HG02763 (cell line): Measurements from ENCODE around the gene FBXO33.

Experiments
- ATAC-seq: cut with Tn5 transposase; IDR thresholded peaks from one replicate; pipeline ENCODE4 v1.9.1; 2021; ENCODE audit warnings: mild to moderate bottlenecking, moderate library complexity; ENCODE audit not compliant: unreplicated experiment

FBXO33 gene, protein sequence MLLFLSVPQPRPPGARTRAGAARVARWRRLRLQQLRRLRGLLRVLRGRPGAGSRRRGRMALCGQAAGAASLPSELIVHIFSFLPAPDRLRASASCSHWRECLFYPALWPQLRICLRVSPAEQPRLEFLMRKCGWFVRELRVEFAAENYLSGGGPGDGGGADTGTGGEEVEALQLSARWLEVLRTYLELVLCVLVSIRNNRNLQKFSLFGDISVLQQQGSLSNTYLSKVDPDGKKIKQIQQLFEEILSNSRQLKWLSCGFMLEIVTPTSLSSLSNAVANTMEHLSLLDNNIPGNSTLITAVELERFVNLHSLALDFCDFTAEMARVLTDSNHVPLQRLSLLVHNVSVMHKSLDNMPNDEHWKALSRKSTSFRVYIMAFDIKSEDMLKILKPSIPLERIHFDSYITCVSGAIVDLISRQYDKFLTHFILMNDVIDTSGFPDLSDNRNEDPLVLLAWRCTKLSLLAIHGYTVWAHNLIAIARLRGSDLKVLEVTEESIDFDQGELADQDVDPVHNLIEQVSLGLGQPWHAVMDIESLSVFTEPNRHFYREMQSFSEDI

DNA sequence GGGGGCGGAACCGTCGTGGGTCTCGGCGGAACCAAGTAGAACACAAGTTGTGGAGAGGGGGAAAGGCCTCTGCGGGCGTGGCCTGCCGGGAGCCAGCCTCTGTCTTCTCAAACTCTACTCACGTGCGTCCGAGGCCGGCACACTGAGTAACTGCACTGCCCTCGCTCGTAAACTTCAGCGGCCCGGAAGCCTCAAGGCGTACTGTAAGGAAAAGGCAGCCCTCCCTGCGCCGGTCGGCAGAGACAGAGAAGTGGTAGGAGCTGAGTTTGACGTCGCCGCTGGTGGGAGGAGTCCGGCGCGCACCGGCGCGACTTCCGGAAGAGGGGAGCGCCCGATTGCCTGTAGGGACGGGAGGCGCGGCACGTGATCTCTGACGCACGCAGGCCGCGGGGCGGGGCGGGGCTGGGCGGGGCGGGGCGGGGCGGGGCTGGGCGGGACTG lies at the start of gene FBXO33:
Gene FBXO33 (minus strand): TSS at position 255 of the 440 bp plus-strand sequence. CDS start 271 bp downstream, outside the sequence.
- peak; percentile 83 for ATAC-seq

DNA sequence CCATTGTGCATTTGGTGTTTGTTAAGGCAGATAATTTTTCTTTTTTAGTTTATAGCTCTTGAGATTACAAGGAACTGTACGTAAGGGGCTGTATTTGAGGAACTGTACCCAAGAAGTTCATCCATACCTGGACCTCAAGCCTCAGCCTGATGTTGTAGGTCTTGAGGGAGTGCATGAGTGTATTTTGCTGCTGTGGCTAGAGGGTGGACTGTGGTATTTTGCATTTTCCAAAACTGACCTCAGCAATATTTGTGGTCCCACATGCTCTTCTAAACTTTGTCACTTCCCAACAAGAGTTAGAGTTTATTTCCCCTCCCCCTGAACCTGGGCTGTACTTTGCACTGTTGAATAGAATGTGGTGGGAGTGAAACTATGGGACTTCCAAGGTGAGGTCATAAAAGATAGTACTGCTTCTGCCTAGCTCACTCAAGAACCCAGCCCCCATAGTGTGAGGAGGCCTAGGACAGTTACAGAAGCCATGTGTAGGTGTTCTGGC lies 42.2 kb upstream of the FBXO33 start:
- peak; percentile 96 for ATAC-seq

DNA sequence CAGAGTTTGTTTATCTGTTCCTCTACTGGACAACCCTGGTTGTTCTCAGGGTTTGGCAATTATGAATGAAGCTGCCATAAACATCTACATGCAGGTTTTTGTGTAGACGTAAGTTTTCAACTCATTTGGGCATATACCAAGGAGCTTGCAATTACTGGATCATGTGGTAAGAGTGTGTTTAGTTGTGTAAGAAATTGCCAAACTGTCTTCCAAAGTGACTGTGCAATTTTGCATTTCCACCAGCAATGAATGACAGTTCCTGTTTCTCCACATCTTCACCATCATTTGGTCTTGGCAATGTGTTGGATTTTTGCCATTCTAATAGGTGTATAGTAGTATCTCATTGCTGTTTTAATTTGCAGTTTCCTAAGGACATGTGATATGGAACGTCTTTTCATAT lies 39.8 kb upstream of the FBXO33 start:
- no peak for ATAC-seq

DNA sequence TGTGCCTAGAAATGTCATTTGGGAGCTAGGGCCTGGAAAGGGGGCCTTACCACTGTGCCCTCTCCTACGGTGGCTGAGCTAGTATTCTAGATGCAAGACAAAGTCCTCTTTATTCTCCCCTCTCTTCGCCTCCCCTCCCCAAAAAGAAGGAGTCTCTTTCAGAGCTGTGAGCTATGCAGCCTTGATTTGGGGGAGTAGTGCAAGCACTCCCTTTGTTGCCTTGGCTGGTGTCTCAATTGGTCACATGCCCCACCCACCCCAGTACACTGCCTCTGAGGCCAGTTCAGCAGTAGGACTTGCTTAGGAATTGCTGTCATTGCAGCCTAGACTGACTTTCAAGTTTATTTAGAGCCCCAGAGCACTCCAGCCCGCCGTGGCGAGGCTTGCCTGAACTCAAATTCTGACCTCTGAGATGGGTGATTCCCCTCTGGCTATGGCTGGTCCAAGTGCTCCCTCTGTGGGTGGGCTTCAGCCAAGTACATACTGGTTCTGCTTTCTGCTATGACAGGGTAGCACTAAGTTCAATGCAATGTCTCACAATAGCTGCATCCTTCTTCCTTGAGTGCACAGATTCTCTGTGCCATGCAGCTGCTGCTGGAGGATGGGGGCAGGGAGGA lies 37.0 kb upstream of the FBXO33 start:
- peak; percentile 92 for ATAC-seq

DNA sequence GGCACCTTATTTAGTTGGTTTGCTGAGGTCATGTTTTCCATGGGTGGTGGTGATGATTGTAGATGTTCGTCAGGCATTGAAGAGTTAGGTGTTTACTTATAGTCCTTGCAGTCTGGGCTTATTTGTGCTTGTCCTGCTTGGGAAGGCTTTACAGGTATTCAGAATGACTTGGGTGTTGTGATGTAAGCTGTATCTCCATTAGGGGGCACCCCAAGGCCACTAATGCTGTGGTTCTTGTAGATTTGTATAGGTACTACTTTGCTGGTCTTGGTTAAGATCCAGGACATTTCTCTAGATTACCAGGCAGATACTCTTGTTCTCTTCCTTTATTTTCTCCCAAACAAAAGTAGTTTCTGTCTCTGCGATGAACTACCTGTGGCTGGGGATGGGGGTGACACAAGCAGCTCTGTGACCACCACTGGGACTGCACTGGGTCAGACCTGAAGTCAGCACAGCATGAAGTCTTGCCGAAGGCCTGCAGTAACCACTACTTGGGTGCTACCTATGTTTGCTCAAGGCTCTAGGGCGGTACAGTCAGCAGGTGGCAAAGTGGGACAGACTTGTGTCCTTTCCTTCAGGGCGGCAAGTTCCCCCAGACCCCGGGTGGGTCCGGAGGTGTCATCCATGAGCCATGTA lies 35.8 kb upstream of the FBXO33 start:
- ATAC-seq, result peak; percentile 66

DNA sequence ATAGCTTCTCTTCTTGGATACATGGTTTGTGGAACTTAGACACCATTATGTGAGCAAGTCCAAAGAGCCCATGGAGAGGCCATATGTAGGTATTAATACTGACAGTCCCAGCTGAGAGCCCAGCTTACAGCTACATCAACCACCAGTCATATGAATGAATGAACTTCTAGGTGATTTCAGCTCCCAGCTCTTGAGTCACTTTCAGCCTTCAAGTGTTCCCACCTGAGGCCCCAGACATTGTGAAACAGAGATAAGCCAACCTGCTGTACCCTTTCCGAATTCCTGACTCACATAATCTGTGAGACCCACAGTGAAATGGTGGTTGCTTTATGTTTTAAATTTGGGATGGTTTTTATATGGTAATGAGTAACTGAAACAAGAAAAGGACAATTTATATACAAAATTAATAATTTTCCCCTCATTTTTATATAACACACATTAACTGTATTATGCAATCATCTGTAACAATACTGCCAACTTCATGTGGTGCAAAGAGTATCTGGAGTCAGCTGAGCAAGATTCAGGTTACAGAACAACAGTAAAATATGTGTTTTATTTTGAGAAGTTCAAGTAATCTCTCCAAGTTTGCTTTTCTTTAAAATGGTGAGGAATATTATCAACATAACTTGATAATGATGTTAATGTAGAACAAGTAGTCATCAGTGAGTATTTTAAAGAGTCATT lies 27.7 kb upstream of the FBXO33 start:
- no peak for ATAC-seq

DNA sequence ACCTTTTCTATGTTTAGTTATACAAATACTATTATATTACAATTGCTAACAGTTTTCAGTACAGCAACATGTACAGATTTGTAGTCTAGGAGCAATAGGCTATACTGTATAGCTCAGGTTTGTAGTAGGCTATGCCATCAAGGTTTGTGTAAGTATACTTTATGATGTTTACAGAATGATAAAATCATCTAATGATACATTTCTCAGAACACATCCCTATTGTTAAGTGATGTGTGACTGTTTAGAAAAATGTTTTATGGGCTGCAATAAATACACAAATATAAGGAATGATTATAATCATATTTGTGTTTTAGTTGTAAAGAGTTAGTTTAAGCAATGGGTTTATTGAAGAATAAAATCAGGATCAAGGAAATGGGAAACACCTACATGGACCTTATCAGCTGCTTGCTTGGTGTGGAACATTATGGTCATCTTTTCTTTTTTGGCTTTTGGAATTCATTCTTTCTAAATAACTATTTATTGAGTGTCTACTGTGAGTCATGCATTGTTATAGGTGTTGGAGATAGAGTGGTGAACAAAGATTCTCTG lies 24.5 kb upstream of the FBXO33 start:
- no peak for ATAC-seq

DNA sequence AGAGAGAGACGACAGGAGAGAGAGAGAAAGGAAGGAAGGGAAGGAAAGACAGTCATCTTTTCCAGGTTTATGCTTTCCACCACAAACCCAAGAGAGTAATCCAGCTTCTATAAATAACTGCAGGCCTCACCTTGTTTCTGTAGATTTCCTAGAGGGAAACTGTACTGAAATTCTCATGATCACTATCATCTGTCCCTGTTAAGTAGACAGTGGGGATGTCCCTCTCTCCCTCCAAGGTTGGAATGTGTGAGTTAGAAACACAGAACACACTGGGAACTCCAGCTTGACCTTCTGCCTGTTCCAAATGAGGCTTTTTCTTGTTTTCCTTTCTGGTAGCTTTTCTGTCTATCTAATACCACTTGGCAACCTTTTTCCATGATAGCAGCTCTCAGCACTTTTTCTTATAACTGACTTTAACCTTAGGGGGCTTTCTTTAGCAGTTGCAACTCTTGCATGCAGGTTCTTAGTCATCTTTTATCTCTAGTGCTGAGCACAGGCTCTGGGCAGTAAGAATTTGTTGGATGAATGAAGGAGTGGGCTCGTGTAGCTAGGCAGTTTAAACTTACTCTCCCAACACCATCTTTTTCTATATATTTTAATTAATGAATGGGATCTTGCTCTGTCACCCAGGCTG lies 22.8 kb upstream of the FBXO33 start:
- no peak for ATAC-seq

DNA sequence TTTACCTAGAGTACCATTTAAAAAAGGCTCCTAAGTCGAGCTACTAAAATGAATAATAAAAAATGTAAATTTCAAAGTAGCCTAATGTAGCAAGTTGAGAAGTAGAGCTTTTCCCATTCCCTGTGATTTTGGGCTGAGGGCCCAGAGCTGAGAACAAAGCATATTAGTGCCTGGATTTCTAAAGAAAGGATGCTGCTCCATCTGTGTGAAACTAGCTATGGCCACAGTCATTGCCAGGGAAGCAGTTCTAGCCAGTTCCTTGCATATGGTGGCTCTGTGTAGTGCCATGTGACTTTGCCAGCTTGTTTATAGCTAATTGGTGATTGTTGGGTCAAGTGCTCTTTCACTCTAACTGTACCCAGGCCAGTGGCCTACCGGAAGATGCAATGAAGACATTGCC lies 20.4 kb upstream of the FBXO33 start:
- ATAC-seq, result no peak

DNA sequence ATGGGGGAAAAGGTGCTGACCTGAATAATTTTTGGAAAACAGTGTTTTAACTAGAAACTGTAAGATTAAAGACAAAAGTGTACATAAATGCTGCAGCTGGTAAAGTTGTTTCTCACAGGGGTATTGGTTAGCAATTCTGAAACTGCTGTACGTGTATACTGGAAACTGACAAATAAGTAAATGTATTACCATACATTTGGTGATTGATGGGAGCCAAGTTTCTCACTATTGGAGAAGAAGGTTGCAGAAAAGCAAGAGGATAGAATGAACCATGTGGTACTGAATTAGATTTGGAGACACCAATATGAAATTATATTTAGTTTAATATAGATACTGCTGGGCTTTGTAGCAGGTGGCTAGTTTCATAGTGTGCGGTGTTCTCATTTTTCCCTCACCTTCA lies 19.6 kb upstream of the FBXO33 start:
- no peak for ATAC-seq

DNA sequence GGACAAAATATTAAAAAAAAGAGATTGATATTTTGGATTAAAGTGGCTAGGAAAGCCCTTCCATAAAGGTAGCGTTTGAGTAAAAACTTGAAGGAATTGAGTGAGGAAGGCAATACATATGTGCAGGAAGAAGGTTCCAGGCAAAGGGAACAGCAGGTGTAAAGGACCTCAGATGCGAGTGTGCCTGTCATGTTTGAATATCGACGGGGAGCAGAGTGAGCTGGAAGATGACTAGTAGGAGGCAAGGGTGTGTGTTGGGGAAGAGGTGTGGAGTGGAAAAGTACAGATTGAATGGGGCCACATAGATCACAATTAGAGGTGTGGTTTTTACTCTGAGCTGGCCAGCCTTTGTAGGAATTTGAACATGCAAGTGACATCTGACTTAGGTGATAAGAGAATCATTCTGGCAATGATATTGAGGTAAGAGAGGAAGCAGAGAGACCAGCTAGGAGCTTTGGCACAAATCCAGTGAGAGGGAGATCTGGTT lies 15.0 kb upstream of the FBXO33 start:
- no peak for ATAC-seq

DNA sequence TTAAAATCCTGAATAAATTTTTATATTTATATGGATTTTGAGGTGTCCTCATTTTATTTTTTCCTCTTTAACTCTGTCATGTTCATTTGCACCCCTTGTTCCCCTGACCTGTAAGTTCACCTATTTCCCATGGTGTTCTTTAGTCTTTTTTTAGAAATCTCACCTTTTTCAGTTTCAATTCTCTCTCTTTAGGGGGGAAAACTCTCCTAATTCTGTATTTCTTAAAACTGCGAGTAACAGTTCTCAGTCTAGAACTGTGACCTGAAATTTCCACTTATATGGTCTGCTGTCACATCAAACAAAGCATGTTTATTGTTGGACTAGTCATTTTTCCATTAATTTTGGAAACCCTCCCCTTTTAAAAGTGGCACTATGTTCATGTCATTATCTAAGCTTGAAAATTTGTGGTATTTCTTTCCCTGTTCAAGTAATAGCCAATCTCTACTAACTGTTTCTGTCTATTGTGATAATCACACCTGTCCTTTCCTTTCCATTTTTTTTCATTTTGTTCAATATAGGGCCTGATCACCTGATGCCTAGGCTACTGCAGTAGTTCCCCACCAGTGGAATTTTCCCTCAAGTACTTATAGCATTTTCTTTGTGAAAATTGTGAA lies 14.0 kb upstream of the FBXO33 start:
- peak; percentile 58 for ATAC-seq

DNA sequence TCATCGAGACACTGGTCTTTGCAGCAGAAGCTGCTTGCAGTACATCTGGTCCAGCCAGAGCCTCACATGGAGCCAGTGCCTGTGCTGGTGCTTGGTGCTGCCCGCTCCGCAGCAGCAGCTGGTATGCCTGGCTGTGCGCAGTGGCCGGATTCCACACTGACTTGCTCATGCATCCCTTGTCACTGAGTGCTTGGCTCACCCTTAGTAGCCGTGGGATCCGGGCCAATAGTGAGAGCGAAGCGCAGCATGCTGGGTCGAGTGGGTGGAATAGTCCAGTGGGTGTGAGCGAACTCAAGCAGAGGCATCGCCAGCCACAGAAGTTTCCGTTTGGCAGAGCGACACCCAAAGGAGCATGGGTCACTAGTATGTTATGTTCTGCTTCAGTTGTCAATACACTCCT lies 10.1 kb upstream of the FBXO33 start:
- no peak for ATAC-seq

DNA sequence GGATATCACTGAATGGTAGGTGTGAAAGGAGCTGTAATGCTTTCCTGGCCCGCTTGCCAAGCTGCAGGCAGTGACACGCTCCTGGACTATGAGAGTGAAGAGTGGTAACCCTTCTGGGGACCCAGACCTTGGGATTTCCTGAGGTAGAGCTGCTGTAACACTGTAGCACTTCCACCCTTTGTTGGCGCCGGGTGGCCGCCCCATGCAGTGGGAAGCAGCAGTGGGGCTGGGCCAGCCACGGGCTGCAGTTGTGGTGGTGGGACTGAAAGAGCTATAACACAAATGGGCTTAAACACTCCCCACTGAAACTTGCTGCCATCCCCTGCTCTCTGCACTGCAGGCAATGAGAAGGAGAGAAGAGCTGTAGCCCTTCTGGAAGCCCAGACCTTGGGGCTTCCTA lies 9.6 kb upstream of the FBXO33 start:
- no peak for ATAC-seq

DNA sequence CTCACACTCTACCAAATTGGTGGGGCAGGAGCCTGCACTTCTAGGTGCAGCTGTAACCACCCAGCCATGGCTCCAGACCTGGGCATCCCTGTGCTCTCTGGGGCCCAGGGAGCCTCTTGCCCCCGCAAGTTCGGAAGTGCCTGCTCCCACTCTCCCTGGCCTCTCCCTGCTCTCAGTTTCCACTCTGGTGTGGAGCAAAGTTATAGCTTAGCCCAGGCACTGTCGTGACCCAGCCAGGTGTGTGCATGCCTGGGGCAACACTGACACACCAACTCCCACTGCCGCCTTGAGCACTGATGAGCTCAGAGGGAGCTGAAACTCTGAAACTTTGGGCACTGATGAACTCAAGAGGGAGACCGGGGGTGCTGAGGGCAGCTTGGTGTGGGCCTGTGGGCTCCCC lies 8.7 kb upstream of the FBXO33 start:
- ATAC-seq, result no peak

DNA sequence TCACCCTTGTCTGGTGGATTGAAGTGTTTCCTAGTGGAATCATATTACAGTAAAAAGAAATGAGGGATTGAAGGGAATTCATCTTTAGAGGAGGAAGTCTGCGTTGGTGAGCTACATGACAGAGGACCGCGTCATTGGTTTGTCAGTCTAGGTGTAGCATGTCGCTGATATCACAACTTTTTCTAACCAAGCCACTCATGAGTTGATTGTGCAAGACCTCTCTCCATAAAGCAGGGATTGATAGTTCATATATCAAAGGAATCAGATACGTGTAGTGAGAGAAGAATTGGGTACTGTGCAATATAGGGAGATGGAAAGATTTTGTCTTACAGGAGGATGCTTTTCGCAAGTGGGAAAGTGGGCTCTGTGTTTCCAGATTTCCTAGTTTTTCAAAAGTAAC lies 3.0 kb upstream of the FBXO33 start:
- ATAC-seq, result no peak

DNA sequence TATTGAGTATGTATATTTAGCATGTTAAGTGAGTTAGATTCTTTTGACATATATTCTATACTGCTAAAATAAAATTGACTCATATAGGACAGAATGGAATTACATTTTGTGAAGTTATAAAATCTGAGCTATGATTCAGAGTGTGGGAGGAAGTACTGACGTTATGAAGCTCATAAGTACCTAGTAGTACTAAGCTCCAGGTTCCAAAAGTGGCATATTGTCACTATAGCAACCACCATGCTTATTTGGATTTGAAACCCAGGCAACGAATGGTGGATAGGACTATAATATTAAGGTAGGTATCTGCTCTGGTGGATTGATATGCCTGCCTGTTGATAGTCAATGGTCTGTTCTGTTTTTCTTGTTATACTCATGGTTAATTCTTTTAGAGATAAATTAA lies 2.2 kb upstream of the FBXO33 start:
- no peak for ATAC-seq

DNA sequence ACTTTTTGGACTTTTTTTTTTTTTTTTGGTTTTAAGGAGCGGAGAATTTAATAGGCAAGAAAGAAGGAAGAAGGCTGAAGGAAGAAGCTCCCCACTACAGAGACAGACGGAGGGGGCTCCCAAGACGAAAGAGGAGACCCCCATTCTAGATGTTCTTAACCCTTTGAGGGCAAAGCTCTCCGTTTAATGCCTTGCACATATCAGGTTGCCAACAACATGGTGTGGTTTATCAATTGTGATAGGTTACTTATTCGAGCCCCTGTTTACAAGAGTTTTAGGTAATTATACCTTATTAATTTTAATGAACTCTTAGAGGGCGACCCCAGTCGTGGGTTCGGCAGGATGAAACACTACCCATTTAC lies 1.2 kb upstream of the FBXO33 start:
- ATAC-seq, result no peak

DNA sequence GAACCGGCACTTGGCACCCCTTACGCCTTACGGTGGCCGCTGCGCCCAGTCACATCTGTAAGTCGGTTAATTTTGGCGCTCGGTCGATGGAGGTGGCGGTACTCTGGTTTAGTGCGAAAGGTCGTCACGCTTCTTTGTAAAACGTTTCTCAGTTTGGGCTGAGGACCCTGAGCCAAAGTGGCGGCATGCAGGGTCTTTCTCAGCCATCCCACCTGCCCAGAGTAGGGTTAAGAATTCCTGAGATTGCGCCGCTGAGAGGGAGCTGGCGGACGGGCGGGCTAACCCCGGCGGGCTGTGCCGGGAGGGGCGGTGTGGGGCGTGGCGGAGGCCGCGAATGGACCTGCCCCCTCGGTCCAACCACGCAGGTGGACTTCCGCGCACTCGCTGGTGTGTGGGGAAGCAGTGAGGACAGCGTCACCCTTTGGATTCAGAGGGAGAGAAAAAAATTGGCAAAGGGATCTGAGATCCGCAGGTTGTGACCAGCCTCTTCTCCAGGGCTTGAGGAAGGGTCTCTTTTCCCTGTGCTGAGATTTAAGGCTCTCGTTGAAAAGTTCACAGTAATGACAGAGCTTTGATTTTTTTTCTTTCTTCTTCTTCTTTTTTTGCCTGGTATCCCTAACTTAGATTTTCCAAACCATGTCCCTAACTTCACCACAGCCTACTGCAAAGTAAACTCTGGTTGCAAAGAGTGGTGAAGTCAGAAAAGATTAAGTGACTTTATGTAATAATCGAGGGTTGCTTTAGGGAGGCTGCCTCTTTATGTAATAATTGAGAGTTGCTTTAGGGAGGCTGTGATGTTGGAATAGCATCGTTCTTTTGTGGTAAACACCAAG lies 602 bp upstream of the FBXO33 start:
- ATAC-seq, result peak; percentile 66
